ENCODE results near the gene GSN. TPM values are rescaled to one million over a fixed set of nuclear protein-coding genes. Genes with fewer than 3 reads are reported as not detected.
A peak's percentile ranks its signal among the peaks of the same experiment; 100 is the strongest.

GSN gene
- total and polyA plus RNA-seq, 7 donors = 140 to 490 (median 210) TPM

DNA sequence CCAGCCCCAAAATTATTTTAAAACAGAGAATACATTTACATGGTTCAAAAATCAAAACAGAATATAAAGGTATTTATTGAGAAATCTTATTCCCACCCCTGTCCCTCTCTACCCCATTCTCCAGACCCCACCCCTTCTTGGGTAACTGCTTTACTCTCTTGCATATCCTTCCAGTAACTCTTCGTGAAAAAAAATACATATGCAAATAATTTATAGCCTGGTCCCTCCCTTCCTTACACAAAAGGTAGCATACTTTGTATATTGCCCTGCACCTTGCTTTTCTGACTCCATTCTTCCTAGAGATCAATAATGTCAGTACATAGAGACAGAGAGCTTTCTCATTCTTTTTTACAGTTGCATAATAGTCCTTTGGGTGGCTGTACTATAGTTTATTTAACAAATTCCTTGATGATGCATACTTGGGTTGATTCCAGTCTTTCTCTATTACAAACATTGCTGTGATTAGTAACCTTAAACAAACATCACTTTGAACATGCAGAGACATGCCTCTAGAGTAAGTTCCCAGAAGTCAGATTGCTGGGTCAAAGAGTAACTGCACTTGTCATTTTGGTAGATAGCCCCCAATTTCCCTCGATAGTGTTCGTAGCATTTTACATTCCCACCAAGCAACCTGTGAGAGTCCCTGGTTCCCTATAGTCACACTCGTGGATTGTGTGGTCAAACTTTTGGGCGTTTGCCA lies 54.2 kb downstream of the GSN start:
- no peak for ATAC-seq
- WGBS, 3 donors = 73 to 77% (median 75%) methylated on average over 5 of the region's 5 CpGs
- intact Hi-C loops (cut with DNase I) = loop anchor here in 1 of 2 donors (5.0 kb wide), 1 partner anchor 40 kb away; no protein-coding TSS in a partner anchor
- Histone ChIP-seq H3K9me3 (no peaks in the 10 kb centered on the region), H3K36me3 (ENCODE audit: insufficient read depth in 1 of 2, low read depth in 1 of 2) (peaks cover 0 to 83% of the 10 kb centered on the region in 2 donors), H3K4me3 (no peak overlapping the region), H3K4me1 (peaks cover 23% of the 10 kb centered on the region), H3K27me3 (ENCODE audit: insufficient read depth in 3 of 3, low read length in 2 of 3) (no peaks in the 10 kb centered on the region), H3K27ac (peak overlapping the region; percentile 79)
- TF ChIP-seq, protein P1, sequence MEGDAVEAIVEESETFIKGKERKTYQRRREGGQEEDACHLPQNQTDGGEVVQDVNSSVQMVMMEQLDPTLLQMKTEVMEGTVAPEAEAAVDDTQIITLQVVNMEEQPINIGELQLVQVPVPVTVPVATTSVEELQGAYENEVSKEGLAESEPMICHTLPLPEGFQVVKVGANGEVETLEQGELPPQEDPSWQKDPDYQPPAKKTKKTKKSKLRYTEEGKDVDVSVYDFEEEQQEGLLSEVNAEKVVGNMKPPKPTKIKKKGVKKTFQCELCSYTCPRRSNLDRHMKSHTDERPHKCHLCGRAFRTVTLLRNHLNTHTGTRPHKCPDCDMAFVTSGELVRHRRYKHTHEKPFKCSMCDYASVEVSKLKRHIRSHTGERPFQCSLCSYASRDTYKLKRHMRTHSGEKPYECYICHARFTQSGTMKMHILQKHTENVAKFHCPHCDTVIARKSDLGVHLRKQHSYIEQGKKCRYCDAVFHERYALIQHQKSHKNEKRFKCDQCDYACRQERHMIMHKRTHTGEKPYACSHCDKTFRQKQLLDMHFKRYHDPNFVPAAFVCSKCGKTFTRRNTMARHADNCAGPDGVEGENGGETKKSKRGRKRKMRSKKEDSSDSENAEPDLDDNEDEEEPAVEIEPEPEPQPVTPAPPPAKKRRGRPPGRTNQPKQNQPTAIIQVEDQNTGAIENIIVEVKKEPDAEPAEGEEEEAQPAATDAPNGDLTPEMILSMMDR (IDR thresholded peaks at IDR 0.05) = no peak
- DNase-seq = no peak

DNA sequence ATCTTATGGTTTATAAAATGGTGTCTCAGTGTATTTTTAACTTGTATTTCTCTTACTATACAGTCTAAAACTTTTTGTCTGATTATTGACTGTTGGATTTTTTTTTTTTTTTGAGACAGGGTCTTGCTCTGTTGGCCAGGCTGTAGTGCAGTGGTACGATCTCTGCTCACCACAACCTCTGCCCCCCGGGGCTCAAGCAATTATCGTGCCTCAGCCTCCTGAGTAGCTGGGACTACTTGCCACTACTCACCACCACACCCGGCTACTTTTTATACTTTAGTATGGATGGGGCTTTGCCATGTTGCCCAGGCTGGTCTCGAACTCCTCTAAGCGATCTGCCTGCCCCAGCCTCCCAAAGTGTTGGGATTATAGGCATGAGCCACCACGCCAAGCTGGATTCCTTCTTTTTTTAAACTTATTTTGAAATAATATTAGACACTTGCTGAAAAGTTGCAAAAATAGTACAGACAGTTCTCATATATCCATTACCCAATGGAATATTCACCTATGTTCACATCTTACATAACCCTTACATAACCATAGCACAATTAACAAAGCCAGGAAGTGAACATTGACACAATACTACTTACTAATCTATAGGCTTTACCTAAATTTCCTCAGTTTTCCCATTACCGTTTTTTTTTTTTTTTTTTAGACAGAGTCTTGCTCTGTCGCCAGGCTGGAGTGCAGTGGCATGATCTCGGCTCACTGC lies 54.9 kb downstream of the GSN start:
- Histone ChIP-seq H3K27me3 (ENCODE audit: insufficient read depth in 3 of 3, low read length in 2 of 3) (no peaks in the 10 kb centered on the region), H3K27ac (peak overlapping the region; percentile 79), H3K36me3 (ENCODE audit: insufficient read depth in 1 of 2, low read depth in 1 of 2) (peaks cover 0 to 83% of the 10 kb centered on the region in 2 donors), H3K9me3 (no peaks in the 10 kb centered on the region), H3K4me1 (peaks cover 24% of the 10 kb centered on the region), H3K4me3 (no peak overlapping the region)
- DNase-seq = no peak
- WGBS, 3 donors = 87 to 90% (median 90%) methylated on average over 9 to 10 of the region's 10 CpGs
- TF ChIP-seq, protein P1 (IDR thresholded peaks at IDR 0.05) = no peak
- no peak for ATAC-seq
- intact Hi-C loops (cut with DNase I) = loop anchor here in 1 of 2 donors (5.0 kb wide), 1 partner anchor 39 kb away; no protein-coding TSS in a partner anchor

DNA sequence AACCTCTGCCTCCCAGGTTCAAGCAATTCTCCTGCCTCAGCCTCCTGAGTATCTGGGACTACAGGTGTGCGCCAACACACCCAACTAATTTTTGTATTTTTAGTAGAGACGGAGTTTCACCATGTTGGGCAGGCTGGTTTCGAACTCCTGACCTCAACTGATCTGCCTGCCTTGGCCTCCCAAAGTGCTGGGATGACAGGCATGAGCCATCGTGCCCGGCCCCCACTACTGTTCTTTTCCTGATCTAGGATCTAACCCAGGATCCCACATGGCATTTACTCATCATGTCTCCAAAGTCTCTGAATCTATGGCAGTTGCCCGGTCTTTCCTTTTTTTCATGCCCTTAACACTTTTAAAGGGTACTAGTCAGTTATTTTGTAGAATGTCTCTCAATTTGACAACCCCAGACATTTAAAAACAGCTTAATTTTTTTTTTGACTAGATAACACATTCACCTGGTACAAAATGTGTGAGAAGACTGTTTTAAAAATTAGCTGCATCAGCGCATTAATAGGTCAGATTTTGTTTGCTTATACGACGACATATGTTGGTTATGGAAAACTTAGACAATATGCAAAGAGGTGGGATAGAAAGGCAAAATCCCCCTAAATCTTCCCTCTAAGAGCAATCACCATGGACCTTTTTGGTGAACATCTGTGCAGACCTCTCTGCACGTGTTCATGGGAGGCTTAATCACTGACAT lies 55.6 kb downstream of the GSN start:
- no peaks in the 10 kb centered on the region for H3K27me3 ChIP-seq (ENCODE audit: insufficient read depth in 3 of 3, low read length in 2 of 3)
- DNase-seq = no peak
- H3K4me1 ChIP-seq = peaks cover 29% of the 10 kb centered on the region
- no peak for ATAC-seq
- peaks cover 0 to 84% of the 10 kb centered on the region in 2 donors for H3K36me3 ChIP-seq (ENCODE audit: insufficient read depth in 1 of 2, low read depth in 1 of 2)
- H3K27ac ChIP-seq = peak overlapping the region; percentile 86
- H3K4me3 ChIP-seq = no peak overlapping the region
- no peaks in the 10 kb centered on the region for H3K9me3 ChIP-seq
- TF ChIP-seq, protein P1 (IDR thresholded peaks at IDR 0.05) = no peak
- WGBS, 3 donors = 83 to 94% (median 90%) methylated on average over 10 of the region's 10 CpGs
- intact Hi-C loops (cut with DNase I) = loop anchor here in 1 of 2 donors (5.0 kb wide), 1 partner anchor 39 kb away; no protein-coding TSS in a partner anchor

DNA sequence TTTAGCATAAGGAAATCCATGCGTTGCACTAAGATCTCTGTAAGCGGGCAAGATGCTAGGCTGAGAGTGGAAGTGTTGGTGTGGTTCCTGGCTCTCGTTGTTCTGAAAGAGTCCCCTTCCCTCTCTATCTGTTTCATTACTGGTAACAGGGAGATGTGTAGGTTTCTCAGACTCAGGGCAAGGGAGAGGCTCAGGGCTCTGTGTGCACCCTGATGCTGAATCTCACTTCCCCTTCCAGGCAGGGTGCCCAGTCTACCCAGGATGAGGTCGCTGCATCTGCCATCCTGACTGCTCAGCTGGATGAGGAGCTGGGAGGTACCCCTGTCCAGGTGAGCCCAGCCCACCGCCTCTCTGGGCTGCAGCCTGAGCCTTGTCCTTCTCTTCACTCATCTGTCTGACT lies 56.4 kb downstream of the GSN start:
- ATAC-seq = no peak
- Histone ChIP-seq H3K27ac (peak overlapping the region; percentile 86), H3K4me1 (peaks cover 29% of the 10 kb centered on the region), H3K4me3 (no peak overlapping the region), H3K36me3 (ENCODE audit: insufficient read depth in 1 of 2, low read depth in 1 of 2) (peaks cover under 1 to 84% of the 10 kb centered on the region in 2 donors), H3K9me3 (no peaks in the 10 kb centered on the region), H3K27me3 (ENCODE audit: insufficient read depth in 3 of 3, low read length in 2 of 3) (no peaks in the 10 kb centered on the region)
- TF ChIP-seq, protein P1 (IDR thresholded peaks at IDR 0.05) = no peak
- DNase-seq = no peak
- WGBS, 3 donors = 88 to 89% (median 88%) methylated on average over 5 of the region's 5 CpGs
- intact Hi-C loops (cut with DNase I) = loop anchor here in 1 of 2 donors (5.0 kb wide), 1 partner anchor 38 kb away; no protein-coding TSS in a partner anchor
